Measurements from ENCODE around the gene SLCO3A1. TPM values are rescaled to one million over a fixed set of nuclear protein-coding genes. Genes with fewer than 3 reads are reported as not detected.

SLCO3A1 gene
- total and polyA plus RNA-seq, 2 experiments from 2014 or later, result 1.9 to 6.9 TPM

GRCh38 chr15:92128788-92129187 lies 275.3 kb downstream of the SLCO3A1 start:
- H3K4me1 ChIP-seq (ENCODE audit: insufficient read depth), result no peaks in the 10 kb centered on the region
- H3K27ac ChIP-seq, result no peak overlapping the region
- H3K4me2 ChIP-seq (ENCODE audit: unreplicated experiment), result no peak overlapping the region
- 79 to 80% methylated on average over 5 of the region's 5 CpGs for WGBS, 2 experiments (ENCODE audit: low coverage in 1 of 2, low lambda C conversion rate in 2 of 2, missing lambda C conversion rate in 2 of 2)
- TF ChIP-seq EZH2 (IDR thresholded peaks at IDR 0.05; ENCODE audit: insufficient read depth, poor library complexity, severe bottlenecking) (no peak), EZH2phosphoT487 (IDR thresholded peaks at IDR 0.05; ENCODE audit: insufficient read depth, low read depth) (no peak)
- no peaks in the 10 kb centered on the region for H3K79me2 ChIP-seq (ENCODE audit: insufficient read depth)
- H3K27me3 ChIP-seq (replicated peaks; ENCODE audit: insufficient read depth), result no peaks in the 10 kb centered on the region
- no peak for DNase-seq
- H3K9me3 ChIP-seq (ENCODE audit: low read depth), result no peaks in the 10 kb centered on the region
- H4K20me1 ChIP-seq (ENCODE audit: insufficient read depth), result no peaks in the 10 kb centered on the region
- no peaks in the 10 kb centered on the region for H3K36me3 ChIP-seq (ENCODE audit: low read depth)
- H3K9ac ChIP-seq, result no peak overlapping the region
- in situ Hi-C loops (cut with MboI), result no loop called here
- H3K9me2 ChIP-seq (ENCODE audit: insufficient read depth), result no peaks in the 10 kb centered on the region
- no peak overlapping the region for H2AFZ ChIP-seq
- no peak overlapping the region for H3K4me3 ChIP-seq
- H3F3A ChIP-seq (ENCODE audit: insufficient read depth), result no peaks in the 10 kb centered on the region

DNA sequence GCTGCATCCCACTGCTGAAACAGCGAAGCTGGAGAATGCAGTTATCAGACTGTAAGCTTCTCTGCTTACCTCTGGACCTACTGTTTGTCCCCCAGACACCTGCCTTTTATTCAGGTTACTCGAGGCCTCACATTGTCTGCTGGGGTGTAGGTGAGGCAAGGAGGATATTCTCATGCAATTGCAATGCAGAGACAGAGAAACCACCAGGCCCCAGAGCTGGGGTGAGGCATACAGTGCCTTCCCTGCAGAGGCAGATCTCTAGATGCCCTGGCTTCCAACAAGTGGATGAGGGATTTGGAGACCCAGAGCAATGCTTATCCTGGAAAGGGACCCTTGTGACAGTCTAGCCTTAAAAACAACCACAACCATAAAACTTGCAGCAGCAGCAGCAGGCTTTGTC lies 276.7 kb downstream of the SLCO3A1 start:
- Histone ChIP-seq H4K20me1 (ENCODE audit: insufficient read depth) (no peaks in the 10 kb centered on the region), H3K9me2 (ENCODE audit: insufficient read depth) (no peaks in the 10 kb centered on the region), H3K4me3 (no peak overlapping the region), H3K79me2 (ENCODE audit: insufficient read depth) (no peaks in the 10 kb centered on the region), H2AFZ (no peak overlapping the region), H3K27ac (no peak overlapping the region), H3K9ac (no peak overlapping the region), H3K9me3 (ENCODE audit: low read depth) (no peaks in the 10 kb centered on the region), H3F3A (ENCODE audit: insufficient read depth) (no peaks in the 10 kb centered on the region), H3K4me1 (ENCODE audit: insufficient read depth) (no peaks in the 10 kb centered on the region), H3K27me3 (replicated peaks; ENCODE audit: insufficient read depth) (no peaks in the 10 kb centered on the region), H3K36me3 (ENCODE audit: low read depth) (no peaks in the 10 kb centered on the region), H3K4me2 (ENCODE audit: unreplicated experiment) (no peak overlapping the region)
- TF ChIP-seq EZH2phosphoT487 (IDR thresholded peaks at IDR 0.05; ENCODE audit: insufficient read depth, low read depth) (no peak), EZH2 (IDR thresholded peaks at IDR 0.05; ENCODE audit: insufficient read depth, poor library complexity, severe bottlenecking) (no peak)
- no peak for DNase-seq
- 67 to 81% methylated on average over 2 of the region's 2 CpGs for WGBS, 2 experiments (ENCODE audit: low coverage in 1 of 2, low lambda C conversion rate in 2 of 2, missing lambda C conversion rate in 2 of 2)
- in situ Hi-C loops (cut with MboI), result no loop called here

- Histone ChIP-seq H3K79me2 (ENCODE audit: insufficient read depth) (no peaks in the 10 kb centered on the region), H3K9me3 (ENCODE audit: low read depth) (no peaks in the 10 kb centered on the region), H3K4me2 (ENCODE audit: unreplicated experiment) (no peak overlapping the region), H4K20me1 (ENCODE audit: insufficient read depth) (no peaks in the 10 kb centered on the region), H3K9ac (no peak overlapping the region), H2AFZ (no peak overlapping the region), H3K4me1 (ENCODE audit: insufficient read depth) (no peaks in the 10 kb centered on the region), H3K9me2 (ENCODE audit: insufficient read depth) (no peaks in the 10 kb centered on the region), H3K27ac (no peak overlapping the region), H3K36me3 (ENCODE audit: low read depth) (no peaks in the 10 kb centered on the region), H3K27me3 (replicated peaks; ENCODE audit: insufficient read depth) (no peaks in the 10 kb centered on the region), H3K4me3 (no peak overlapping the region), H3F3A (ENCODE audit: insufficient read depth) (no peaks in the 10 kb centered on the region)
- 82 to 95% methylated on average over 3 of the region's 3 CpGs for WGBS, 2 experiments (ENCODE audit: low coverage in 1 of 2, low lambda C conversion rate in 2 of 2, missing lambda C conversion rate in 2 of 2)
- no peak for DNase-seq
- TF ChIP-seq EZH2 (IDR thresholded peaks at IDR 0.05; ENCODE audit: insufficient read depth, poor library complexity, severe bottlenecking) (no peak), EZH2phosphoT487 (IDR thresholded peaks at IDR 0.05; ENCODE audit: insufficient read depth, low read depth) (no peak)
- in situ Hi-C loops (cut with MboI), result no loop called here
Measured at GRCh38 chr15:92130906-92131305, 277.4 kb downstream of the SLCO3A1 start.

DNA sequence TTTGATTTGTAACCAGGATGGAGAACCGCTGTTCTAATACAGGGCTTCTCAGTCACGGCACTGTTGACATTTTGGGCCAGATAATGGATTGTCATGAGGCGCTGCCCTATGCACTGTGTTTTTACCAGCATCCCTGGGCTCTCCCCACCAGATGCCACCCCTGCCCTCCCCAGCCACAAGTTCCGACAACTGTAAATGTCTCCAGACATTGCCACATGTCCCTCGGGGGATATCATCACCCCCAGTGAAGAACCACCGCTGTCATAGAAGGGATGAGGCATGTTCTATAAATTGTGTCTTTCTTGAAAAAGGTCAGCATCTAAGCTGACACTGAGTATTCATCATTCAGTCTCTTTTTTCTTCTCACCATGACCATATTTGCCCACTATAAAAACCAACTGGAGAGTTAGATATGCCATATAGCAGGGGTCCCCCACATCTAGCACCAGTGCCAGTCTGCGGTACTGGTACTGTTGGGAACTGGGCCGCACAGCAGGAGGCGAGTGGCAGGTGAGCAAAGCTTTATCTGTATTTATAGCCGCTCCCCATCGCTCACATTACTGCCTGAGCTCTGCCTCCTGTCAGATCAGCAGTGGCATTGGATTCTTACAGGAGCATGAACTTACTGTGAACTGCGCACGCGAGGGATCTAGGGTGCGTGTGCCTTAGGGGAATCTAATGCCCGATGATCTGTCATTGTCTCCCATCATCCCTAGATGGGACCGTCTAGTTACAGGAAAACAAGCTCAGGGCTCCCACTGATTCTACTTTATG lies 279.7 kb downstream of the SLCO3A1 start:
- Histone ChIP-seq H3K9ac (no peak overlapping the region), H3K36me3 (ENCODE audit: low read depth) (no peaks in the 10 kb centered on the region), H3K4me1 (ENCODE audit: insufficient read depth) (no peaks in the 10 kb centered on the region), H3K4me3 (no peak overlapping the region), H3K79me2 (ENCODE audit: insufficient read depth) (no peaks in the 10 kb centered on the region), H4K20me1 (ENCODE audit: insufficient read depth) (no peaks in the 10 kb centered on the region), H3K9me3 (ENCODE audit: low read depth) (no peaks in the 10 kb centered on the region), H3F3A (ENCODE audit: insufficient read depth) (no peaks in the 10 kb centered on the region), H2AFZ (no peak overlapping the region), H3K27me3 (replicated peaks; ENCODE audit: insufficient read depth) (no peaks in the 10 kb centered on the region), H3K9me2 (ENCODE audit: insufficient read depth) (no peaks in the 10 kb centered on the region), H3K4me2 (ENCODE audit: unreplicated experiment) (no peak overlapping the region), H3K27ac (no peak overlapping the region)
- TF ChIP-seq EZH2phosphoT487 (IDR thresholded peaks at IDR 0.05; ENCODE audit: insufficient read depth, low read depth) (no peak), EZH2 (IDR thresholded peaks at IDR 0.05; ENCODE audit: insufficient read depth, poor library complexity, severe bottlenecking) (no peak)
- in situ Hi-C loops (cut with MboI), result no loop called here
- WGBS, 2 experiments (ENCODE audit: low coverage in 1 of 2, low lambda C conversion rate in 2 of 2, missing lambda C conversion rate in 2 of 2), result 90 to 92% methylated on average over 17 of the region's 17 CpGs
- no peak for DNase-seq

Data from GM23248 (cell line).